DND-41 (cell line): ENCODE data around the gene PPP4R1.
"Not testable (repeated sequence)": the region's sequence is repeated elsewhere in the genome, so short reads cannot be mapped to it uniquely, and the experiment has no call there.

Experiments used
- ATAC-seq: fragments of 200-7000 bp; cut with Tn5 transposase; 3 replicates; pipeline ENCODE4 v1.9.1; 2021; ENCODE audit warnings: low read depth; ENCODE audit not compliant: insufficient read depth
- DNase-seq: peaks from one replicate; pipeline ENCODE4 v3.0.0-alpha.2; 2020
- H2AFZ ChIP-seq: 2 replicates; pipeline ENCODE4 v1.6.0; 2012; ENCODE audit warnings: low read depth, low read length
- H3K27ac ChIP-seq: 2 replicates; pipeline ENCODE4 v1.5.1; 2012; ENCODE audit warnings: low read length, inconsistent platforms
- H3K27me3 ChIP-seq: fragments of 200-600 bp; sonication (generic); 2 replicates; pipeline ENCODE4 v1.6.0; 2012; ENCODE audit warnings: low read length, mild to moderate bottlenecking, inconsistent platforms; ENCODE audit not compliant: insufficient read depth, poor library complexity
- H3K36me3 ChIP-seq: 2 replicates; pipeline ENCODE4 v1.5.1; 2012; ENCODE audit warnings: low read length, inconsistent platforms; ENCODE audit not compliant: insufficient read depth
- H3K4me1 ChIP-seq: 2 replicates; pipeline ENCODE4 v1.5.1; 2012; ENCODE audit warnings: mild to moderate bottlenecking, low read length; ENCODE audit not compliant: insufficient read depth
- H3K4me2 ChIP-seq: 2 replicates; pipeline ENCODE4 v1.6.0; 2012; ENCODE audit warnings: mild to moderate bottlenecking, moderate library complexity, low read length, inconsistent platforms; ENCODE audit not compliant: insufficient read depth
- H3K4me3 ChIP-seq, 2 experiments: fragments of 200-600 bp in 1 of 2; shearing (Covaris generic) in 1 of 2; 2 replicates each; pipeline ENCODE4 v1.5.1; 2012 to 2016; ENCODE audit warnings: inconsistent platforms in 2 of 2, low read length in 2 of 2, mild to moderate bottlenecking in 2 of 2, low read depth in 1 of 2, moderate library complexity in 1 of 2
- H3K79me2 ChIP-seq: 2 replicates; pipeline ENCODE4 v1.6.0; 2012; ENCODE audit warnings: low read length, inconsistent platforms; ENCODE audit not compliant: insufficient read depth
- H3K9ac ChIP-seq: 2 replicates; pipeline ENCODE4 v1.6.0; 2012; ENCODE audit warnings: low read depth, mild to moderate bottlenecking, inconsistent platforms, low read length, moderate library complexity
- H3K9me3 ChIP-seq: 2 replicates; pipeline ENCODE4 v1.5.1; 2012; ENCODE audit warnings: low read length, moderate library complexity, mild to moderate bottlenecking, inconsistent platforms; ENCODE audit not compliant: insufficient read depth, severe bottlenecking
- H4K20me1 ChIP-seq: 2 replicates; pipeline ENCODE4 v1.6.0; 2012; ENCODE audit warnings: low read length; ENCODE audit not compliant: insufficient read depth
- CTCF ChIP-seq: IDR thresholded peaks from 2 replicates; pipeline ENCODE4 v1.5.1; 2012; ENCODE audit warnings: borderline replicate concordance, low read length, moderate library complexity, mild to moderate bottlenecking; ENCODE audit not compliant: poor library complexity, severe bottlenecking; ENCODE audit errors: extremely low read depth
- EZH2 ChIP-seq: IDR thresholded peaks from 3 replicates; pipeline ENCODE4 v1.6.1; 2012; ENCODE audit warnings: borderline replicate concordance, low read depth, mild to moderate bottlenecking, moderate library complexity, low read length, inconsistent platforms; ENCODE audit not compliant: severe bottlenecking

Gene PPP4R1

GRCh38 chr18:9609190-9609589 lies 5.2 kb downstream of the PPP4R1 start:
- 0 out of 2 replicates have a peak overlapping the region, but pooled peaks have one; percentile 11 for H3K4me2 ChIP-seq
- ATAC-seq (no peak), DNase-seq (no peak)
- H3K4me3 ChIP-seq, result no peak overlapping the region
- no peak overlapping the region for H2AFZ ChIP-seq
- H3K27me3 ChIP-seq, result no peaks in the 10 kb centered on the region
- H3K79me2 ChIP-seq, result peaks cover 99% of the 10 kb centered on the region
- H3K9ac ChIP-seq, result no peak overlapping the region
- H3K36me3 ChIP-seq, result peaks cover 27% of the 10 kb centered on the region
- no peak for TF ChIP-seq CTCF
- TF ChIP-seq EZH2, result no peak
- H4K20me1 ChIP-seq, result peaks cover 34% of the 10 kb centered on the region
- H3K27ac ChIP-seq, result no peak overlapping the region
- H3K4me1 ChIP-seq, result peaks cover 36% of the 10 kb centered on the region
- H3K9me3 ChIP-seq, result no peaks in the 10 kb centered on the region

GRCh38 chr18:9608728-9609127 lies 5.6 kb downstream of the PPP4R1 start:
- peaks cover 36% of the 10 kb centered on the region for H3K4me1 ChIP-seq
- no peak for ATAC-seq

GRCh38 chr18:9608298-9608697 lies 6.1 kb downstream of the PPP4R1 start:
- Histone ChIP-seq H3K36me3 (peaks cover 27% of the 10 kb centered on the region), H3K9me3 (no peaks in the 10 kb centered on the region), H4K20me1 (peaks cover 37% of the 10 kb centered on the region), H3K27ac (no peak overlapping the region), H3K27me3 (no peaks in the 10 kb centered on the region), H3K9ac (no peak overlapping the region), H3K4me2 (no peak overlapping the region), H3K79me2 (peaks cover 100% of the 10 kb centered on the region), H3K4me3 (no peak overlapping the region), H2AFZ (no peak overlapping the region), H3K4me1 (peaks cover 35% of the 10 kb centered on the region)
- TF ChIP-seq CTCF (no peak), EZH2 (no peak)
- ATAC-seq (no peak), DNase-seq (no peak)

More at GRCh38 chr18:9608728-9609127, 5.6 kb downstream of the PPP4R1 start:
- H3K9ac ChIP-seq, result no peak overlapping the region
- no peaks in the 10 kb centered on the region for H3K9me3 ChIP-seq
- no peak overlapping the region for H3K4me2 ChIP-seq
- no peak overlapping the region for H3K4me3 ChIP-seq
- peaks cover 27% of the 10 kb centered on the region for H3K36me3 ChIP-seq
- peaks cover 100% of the 10 kb centered on the region for H3K79me2 ChIP-seq
- H3K27ac ChIP-seq, result no peak overlapping the region
- no peak overlapping the region for H2AFZ ChIP-seq
- peaks cover 34% of the 10 kb centered on the region for H4K20me1 ChIP-seq
- no peak for DNase-seq
- no peak for TF ChIP-seq EZH2
- no peaks in the 10 kb centered on the region for H3K27me3 ChIP-seq

GRCh38 chr18:9607111-9607510 lies 7.2 kb downstream of the PPP4R1 start:
- H3K27ac ChIP-seq, DNase-seq, H3K4me3 ChIP-seq, H3K9me3 ChIP-seq, H3K4me2 ChIP-seq, H2AFZ ChIP-seq, H3K27me3 ChIP-seq, ATAC-seq, H3K9ac ChIP-seq: not testable (repeated sequence)
- peaks cover 97% of the 10 kb centered on the region for H3K79me2 ChIP-seq
- peaks cover 27% of the 10 kb centered on the region for H3K36me3 ChIP-seq
- peaks cover 23% of the 10 kb centered on the region for H3K4me1 ChIP-seq
- H4K20me1 ChIP-seq, result peaks cover 28% of the 10 kb centered on the region

- TF ChIP-seq CTCF (no peak), EZH2 (no peak)
- no peak overlapping the region for H3K9ac ChIP-seq
- H3K36me3 ChIP-seq, result peaks cover 20% of the 10 kb centered on the region
- ATAC-seq (no peak), DNase-seq (no peak)
- H3K4me3 ChIP-seq, result no peak overlapping the region
- peaks cover 7% of the 10 kb centered on the region for H3K9me3 ChIP-seq
- no peak overlapping the region for H3K27ac ChIP-seq
- no peak overlapping the region for H3K4me2 ChIP-seq
- H3K27me3 ChIP-seq, result no peaks in the 10 kb centered on the region
- H2AFZ ChIP-seq, result no peak overlapping the region
- H3K79me2 ChIP-seq, result peaks cover 97% of the 10 kb centered on the region
- H3K4me1 ChIP-seq, result peaks cover 13% of the 10 kb centered on the region
- H4K20me1 ChIP-seq, result peaks cover 21% of the 10 kb centered on the region
Measured at GRCh38 chr18:9606039-9606438, 8.3 kb downstream of the PPP4R1 start.
